GM18951 (cell line): Measurements from ENCODE around the gene GALNT6.

Experiments
- POLR2A ChIP-seq: IDR thresholded peaks from 4 replicates; pipeline ENCODE4 v1.6.1; 2011; ENCODE audit warnings: mild to moderate bottlenecking; ENCODE audit not compliant: insufficient read length, insufficient read depth; ENCODE audit errors: extremely low read depth
- in situ Hi-C: fragments of 300-500 bp; cut with MboI; formaldehyde crosslinking; loops from one replicate; pipeline ENCODE4 v1.12.0; 2022; ENCODE audit warnings: low sequenced_read_pairs, mixed read lengths, inconsistent platforms; ENCODE audit not compliant: unreplicated experiment

The GALNT6 gene

DNA sequence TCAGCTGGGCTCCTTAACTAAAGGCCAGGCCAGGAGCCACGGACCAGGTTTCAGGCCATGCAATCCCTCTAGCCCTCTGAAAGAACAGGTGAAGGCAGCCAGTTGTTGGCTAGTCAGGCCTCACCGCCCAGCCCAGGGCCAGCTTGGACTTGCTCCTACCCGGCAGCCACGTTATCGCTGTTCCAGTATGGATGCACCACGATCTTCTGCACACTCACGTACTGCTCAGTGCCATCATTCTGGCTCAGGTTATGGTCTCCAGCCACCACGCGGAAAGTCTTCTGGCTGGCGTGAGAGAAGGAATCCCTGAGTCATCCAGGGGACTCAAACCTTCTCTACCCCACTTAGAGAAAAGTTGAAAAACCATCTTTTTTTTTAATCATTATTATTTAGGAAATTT, 48.8 kb downstream of the GALNT6 start:
- in situ Hi-C loops, result loop anchor here (25.0 kb wide), 1 partner anchor 280 kb away; no protein-coding TSS in a partner anchor
- no peak for TF ChIP-seq POLR2A

DNA sequence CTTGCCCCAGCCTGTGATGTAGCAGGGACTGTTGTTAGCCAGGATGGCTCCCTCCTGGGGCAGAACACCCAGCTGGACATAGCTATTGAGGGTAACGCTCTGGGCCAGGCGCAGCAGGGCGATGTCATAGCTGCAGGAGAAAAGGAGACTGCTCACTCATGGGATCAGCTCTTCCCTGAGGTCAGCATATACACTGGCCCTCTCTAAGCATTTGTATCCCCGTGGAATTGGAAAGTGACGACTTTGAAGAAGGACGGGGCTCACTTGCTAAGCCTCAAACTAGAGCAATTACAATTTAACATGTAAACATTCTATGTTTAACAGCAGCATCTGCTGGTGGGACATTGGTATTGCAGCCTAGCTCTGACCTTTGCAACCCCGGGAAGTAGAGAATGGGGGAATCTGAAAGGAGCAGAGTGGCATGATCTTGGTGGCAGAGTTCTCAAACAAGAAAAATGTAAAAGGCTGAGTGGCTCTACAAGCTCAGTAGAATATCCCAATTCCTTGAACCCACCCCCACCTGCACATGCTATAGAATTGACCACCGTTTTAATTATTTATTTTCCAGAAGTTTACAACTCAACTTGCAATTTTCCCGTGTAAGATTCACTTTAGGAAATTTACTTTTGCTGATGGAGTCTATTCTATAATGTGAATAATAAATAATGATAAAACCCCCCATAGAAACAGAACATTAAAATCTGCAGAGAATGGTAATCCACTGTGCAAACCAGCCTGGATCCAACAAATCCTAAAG, 49.8 kb downstream of the GALNT6 start:
- no peak for TF ChIP-seq POLR2A
- in situ Hi-C loops, result loop anchor here (25.0 kb wide), 1 partner anchor 279 kb away; no protein-coding TSS in a partner anchor

DNA sequence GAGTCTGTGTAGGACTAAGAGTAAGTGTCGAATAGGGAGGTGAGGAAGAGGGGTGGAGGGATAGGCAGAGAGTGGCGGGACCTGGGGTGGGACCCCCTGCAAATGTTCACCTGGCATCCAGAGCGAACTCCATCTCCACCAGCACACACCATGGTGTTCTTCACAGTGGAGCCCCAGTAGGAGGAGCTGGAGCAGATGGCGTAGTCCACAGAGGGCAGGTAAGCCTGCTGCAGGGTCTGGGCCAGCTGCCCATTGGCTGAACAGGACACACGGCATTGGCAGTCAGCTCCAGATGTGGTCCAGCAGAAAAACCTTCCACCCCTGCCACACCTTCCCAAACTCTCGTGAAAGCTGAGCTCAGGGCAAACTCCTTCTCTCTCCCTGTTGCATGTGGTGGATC, 51.5 kb downstream of the GALNT6 start:
- TF ChIP-seq POLR2A, result no peak
- in situ Hi-C loops, result loop anchor here (25.0 kb wide), 1 partner anchor 277 kb away; no protein-coding TSS in a partner anchor

DNA sequence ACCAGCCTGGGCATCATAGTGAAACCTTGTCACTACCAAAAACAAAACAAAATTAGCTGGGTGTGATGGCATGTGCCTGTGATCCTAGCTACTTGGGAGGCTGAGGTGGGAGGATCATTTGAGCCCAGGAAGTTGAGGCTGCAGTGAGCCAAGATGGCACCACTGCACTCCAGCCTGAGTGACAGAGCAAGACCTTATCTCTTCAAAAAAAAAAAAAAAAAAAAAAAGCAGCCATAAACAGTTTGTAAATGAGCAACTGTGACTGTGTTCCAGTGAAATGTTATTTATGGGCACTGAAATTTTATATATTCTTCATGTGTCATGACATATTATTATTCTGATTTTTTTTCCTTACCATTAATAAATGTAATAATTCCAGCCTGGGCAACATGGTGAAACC, 53.9 kb downstream of the GALNT6 start:
- in situ Hi-C loops, result loop anchor here (25.0 kb wide), 1 partner anchor 275 kb away; no protein-coding TSS in a partner anchor

DNA sequence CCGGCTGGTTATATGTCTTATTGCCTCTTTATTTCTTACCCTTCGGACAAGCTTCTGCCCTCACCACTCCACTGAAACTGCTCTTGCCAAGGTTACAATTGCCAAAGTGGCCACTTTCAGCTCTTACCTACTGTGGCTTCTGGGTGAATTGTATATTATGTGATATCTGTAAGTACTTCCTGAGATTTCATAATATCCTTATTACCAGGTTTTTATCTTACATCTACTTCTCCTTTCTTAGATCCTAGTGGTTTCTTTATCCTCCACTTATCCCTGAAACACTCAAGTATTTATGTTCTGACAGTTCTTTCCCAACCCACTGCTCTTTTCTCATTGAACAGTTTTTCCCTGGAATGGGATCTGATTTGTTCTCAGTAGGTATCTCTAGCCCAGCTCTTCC, 55.3 kb downstream of the GALNT6 start:
- in situ Hi-C loops, result loop anchor here (25.0 kb wide), 1 partner anchor 274 kb away; no protein-coding TSS in a partner anchor
- no peak for TF ChIP-seq POLR2A

DNA sequence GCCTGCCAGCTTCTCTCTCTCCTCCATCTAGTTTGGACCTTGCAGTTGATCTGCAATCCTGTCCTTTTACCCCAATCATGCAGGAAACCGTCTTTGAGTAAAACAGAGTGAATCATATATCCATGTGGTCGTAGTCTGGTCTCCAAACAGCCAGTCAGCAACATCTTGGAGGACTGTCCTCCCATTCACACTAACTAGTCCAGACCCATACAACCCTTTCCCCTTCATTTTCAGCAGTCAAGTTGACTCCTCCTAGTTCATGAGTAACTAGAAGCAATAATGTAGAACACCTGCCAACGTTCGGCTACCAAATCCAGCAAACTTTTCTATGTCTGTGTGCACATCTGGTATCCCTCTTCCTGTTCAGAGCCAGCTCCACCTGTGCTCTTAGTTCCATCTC, 56.4 kb downstream of the GALNT6 start:
- TF ChIP-seq POLR2A, result no peak
- in situ Hi-C loops, result loop anchor here (25.0 kb wide), 1 partner anchor 272 kb away; no protein-coding TSS in a partner anchor

DNA sequence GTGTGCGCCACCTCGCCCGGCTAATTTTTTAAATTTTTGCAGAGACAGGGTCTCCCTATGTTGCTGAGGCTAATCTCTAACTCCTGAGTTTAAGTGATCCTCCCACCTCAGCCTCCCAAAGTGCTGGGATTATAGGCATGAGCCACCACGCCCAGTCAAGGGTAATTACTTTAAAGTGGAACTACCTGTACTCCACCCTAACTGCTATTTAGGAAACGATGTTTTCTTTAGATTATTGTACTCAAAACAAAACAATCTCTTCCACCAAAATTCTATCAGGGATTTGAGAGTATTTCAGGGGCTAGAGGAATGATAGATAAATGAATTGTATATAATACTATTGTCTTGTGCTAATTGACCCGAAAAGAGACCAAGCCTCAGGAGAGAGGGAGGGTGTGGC, 57.7 kb downstream of the GALNT6 start:
- in situ Hi-C loops, result loop anchor here (25.0 kb wide), 1 partner anchor 271 kb away; no protein-coding TSS in a partner anchor
- no peak for TF ChIP-seq POLR2A

DNA sequence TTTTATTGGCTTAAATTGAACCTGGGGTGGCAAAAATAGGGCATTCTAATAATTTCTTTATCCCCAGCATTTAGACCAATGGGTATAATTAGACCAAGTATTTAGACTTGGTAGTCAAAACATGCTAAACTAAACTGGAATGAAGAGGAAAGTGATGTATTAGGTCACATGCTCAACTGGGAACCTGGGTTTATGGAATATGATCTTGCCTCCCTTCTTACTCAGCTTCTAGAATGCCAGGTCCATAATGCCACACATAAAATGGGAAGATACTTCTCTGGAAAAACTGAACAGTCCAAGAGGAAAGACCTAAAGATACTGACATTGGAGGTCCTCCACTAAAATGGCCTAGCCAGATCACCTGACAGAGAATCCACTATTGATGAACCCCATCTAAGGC, 61.0 kb downstream of the GALNT6 start:
- in situ Hi-C loops, result loop anchor here (25.0 kb wide), 1 partner anchor 268 kb away; no protein-coding TSS in a partner anchor
- TF ChIP-seq POLR2A, result no peak

DNA sequence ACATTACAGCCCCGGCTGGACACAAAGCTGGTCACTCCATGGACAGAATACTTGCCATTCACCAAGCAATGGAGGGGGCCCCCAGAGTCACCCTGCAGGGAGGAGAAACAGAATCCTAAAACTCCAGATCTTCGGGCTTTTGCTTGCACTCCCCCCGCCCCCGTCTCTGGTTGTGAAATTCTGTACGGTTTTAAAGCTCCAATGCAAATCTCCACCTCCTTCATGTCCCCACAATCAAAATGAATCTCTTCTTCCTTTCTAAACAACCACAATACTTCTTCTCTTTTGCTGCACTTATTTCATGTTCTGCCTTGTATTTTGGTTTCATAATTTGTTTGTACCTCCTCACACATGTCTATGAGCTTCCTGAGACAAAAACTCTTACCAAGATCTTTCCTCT, 61.5 kb downstream of the GALNT6 start:
- in situ Hi-C loops, result loop anchor here (25.0 kb wide), 1 partner anchor 267 kb away; no protein-coding TSS in a partner anchor
- TF ChIP-seq POLR2A, result no peak

DNA sequence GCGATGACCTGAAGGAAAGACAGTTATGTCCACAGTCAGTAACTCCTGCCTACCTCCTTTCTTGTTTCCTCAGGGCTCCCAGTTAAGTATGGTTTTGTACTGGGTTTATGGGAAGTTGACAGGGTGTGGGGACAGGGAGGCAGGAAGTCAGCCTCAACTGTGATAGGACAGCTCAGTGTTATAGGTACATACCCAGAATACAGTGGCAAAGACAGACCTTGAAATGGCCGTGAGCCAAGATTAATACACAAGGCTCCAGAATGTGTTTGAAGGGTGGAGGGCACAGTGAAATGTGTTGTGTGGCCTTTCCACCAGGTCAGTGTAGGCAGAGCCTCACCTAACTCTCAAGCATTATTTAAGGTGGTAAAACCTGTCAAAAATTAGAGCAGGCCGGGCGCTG, 62.6 kb downstream of the GALNT6 start:
- no peak for TF ChIP-seq POLR2A
- in situ Hi-C loops, result loop anchor here (25.0 kb wide), 1 partner anchor 266 kb away; no protein-coding TSS in a partner anchor

DNA sequence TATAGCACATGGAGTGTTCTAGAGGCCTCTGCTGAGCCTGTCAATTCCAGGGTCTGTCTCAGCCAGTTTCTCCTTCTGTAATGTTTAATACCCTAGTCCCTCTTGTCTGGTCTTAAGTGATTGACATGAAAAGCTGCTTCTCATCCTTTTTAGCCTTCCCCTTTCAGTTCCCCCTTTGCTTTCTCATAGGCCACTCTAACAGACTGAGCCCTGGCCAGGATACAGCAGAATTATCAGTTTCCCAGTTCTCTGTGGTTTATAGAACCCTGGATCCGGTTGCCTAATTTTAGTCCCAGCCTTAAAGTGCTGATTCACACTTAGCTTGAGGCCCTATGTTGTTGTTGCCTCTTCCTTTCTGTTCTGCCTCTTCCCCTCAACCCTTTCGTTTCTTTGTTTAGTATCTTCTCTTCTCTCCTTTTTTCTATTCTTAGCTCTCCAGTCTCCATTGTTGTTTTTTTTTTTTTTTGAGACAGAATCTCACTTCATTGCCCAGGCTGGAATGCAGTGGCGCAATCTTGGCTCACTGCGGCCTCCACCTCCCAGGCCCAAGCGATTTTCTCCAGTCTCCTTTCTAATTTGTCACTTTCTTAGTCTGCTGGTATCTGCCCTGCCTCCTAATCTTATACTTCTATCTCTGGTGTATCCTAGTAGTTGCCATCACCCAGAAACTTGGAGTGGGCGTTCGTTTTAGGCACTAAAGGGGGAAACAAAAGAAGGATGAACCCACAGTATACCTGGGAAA, 64.3 kb downstream of the GALNT6 start:
- no peak for TF ChIP-seq POLR2A
- in situ Hi-C loops, result loop anchor here (25.0 kb wide), 1 partner anchor 265 kb away; no protein-coding TSS in a partner anchor

DNA sequence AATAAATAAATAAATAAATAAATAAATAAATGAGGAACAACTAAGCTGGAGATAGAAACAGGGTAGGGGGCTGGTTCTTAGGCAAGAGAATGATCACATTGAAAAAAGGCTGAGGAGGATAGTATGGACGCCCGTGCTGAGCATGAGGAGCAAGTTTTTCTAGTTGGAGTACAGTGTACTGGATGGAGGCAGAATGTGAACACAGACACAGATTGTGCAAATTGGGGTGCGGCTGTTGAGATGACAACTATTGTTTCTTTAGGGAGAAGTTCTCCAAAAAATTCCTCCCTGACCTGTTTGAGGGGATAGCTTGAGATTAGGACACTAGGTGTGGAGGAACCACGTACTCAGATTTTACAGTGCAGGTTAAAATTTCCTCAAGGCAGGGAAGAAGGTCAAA, 66.3 kb downstream of the GALNT6 start:
- in situ Hi-C loops, result loop anchor here (25.0 kb wide), 1 partner anchor 263 kb away; no protein-coding TSS in a partner anchor
- no peak for TF ChIP-seq POLR2A
